ENCODE results near the gene CXCL3. TPM values are rescaled to one million over a fixed set of nuclear protein-coding genes. Genes with fewer than 3 reads are reported as not detected.

Gene CXCL3
- total RNA-seq, 2 donors from 2014 or later = 1.6 TPM; not detected in 1

DNA sequence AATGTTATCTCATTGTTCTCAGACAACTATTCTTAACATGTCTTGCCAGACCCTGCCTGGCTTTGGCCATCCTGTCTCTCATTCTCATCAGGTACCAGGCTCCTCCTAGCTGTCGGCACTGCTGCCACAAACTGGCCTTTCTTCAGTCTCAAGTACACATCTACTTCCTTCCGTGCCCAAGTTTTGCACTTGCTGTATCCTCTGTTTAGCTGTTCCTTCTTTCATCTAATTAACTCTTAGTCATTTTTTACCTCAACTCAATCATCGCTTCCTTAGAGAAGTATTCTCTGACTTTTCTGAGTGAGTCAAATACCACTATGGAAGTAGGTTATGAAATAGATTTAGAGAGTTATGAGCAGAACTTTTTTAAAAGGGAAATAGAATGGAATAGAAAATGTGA is 19.7 kb downstream of the CXCL3 start:
- H3K27ac ChIP-seq = no peak overlapping the region
- intact Hi-C loops (cut with DNase I) = no loop called here
- DNase-seq = no peak

GRCh38 chr4:74018116-74018515 is 20.4 kb downstream of the CXCL3 start:
- H3K4me3 ChIP-seq = no peak overlapping the region
- TF ChIP-seq CTCF (IDR thresholded peaks at IDR 0.05) (no peak), POLR2A (IDR thresholded peaks at IDR 0.05) (no peak)
- no peak for ATAC-seq
- H3K4me1 ChIP-seq = no peaks in the 10 kb centered on the region
- DNase-seq = no peak
- H3K27me3 ChIP-seq = no peaks in the 10 kb centered on the region
- H3K36me3 ChIP-seq (replicated peaks in 1 of 2; ENCODE audit: insufficient read depth in 1 of 2, low read depth in 2 of 2) = no peaks in the 10 kb centered on the region
- no peaks in the 10 kb centered on the region for H3K9me3 ChIP-seq
- H3K27ac ChIP-seq = no peak overlapping the region
- intact Hi-C loops (cut with DNase I) = no loop called here

More for the DNA sequence above, 19.7 kb downstream of the CXCL3 start:
- no peaks in the 10 kb centered on the region for H3K9me3 ChIP-seq
- no peaks in the 10 kb centered on the region for H3K4me1 ChIP-seq
- TF ChIP-seq POLR2A (IDR thresholded peaks at IDR 0.05) (no peak), CTCF (IDR thresholded peaks at IDR 0.05) (no peak)
- H3K36me3 ChIP-seq (replicated peaks in 1 of 2; ENCODE audit: insufficient read depth in 1 of 2, low read depth in 2 of 2) = no peaks in the 10 kb centered on the region
- H3K4me3 ChIP-seq = no peak overlapping the region
- 63 to 71% methylated on average over 3 of the region's 3 CpGs for WGBS, 2 donors
- no peak for ATAC-seq
- H3K27me3 ChIP-seq = no peaks in the 10 kb centered on the region

- no peak for ATAC-seq
- WGBS, 2 donors = 60 to 79% methylated on average over 1 of the region's 1 CpG
Measured at GRCh38 chr4:74016068-74016467, 22.4 kb downstream of the CXCL3 start.

GRCh38 chr4:74015126-74015780 is 23.2 kb downstream of the CXCL3 start:
- DNase-seq (no peak), ATAC-seq (no peak)
- Histone ChIP-seq H3K27ac (no peak overlapping the region), H3K4me1 (no peaks in the 10 kb centered on the region), H3K4me3 (no peak overlapping the region), H3K27me3 (no peaks in the 10 kb centered on the region), H3K36me3 (replicated peaks in 1 of 2; ENCODE audit: insufficient read depth in 1 of 2, low read depth in 2 of 2) (no peaks in the 10 kb centered on the region), H3K9me3 (no peaks in the 10 kb centered on the region)
- WGBS, 2 donors = 76 to 85% methylated on average over 3 of the region's 3 CpGs
- intact Hi-C loops (cut with DNase I) = no loop called here
- TF ChIP-seq POLR2A (IDR thresholded peaks at IDR 0.05) = no peak
- no peak for TF ChIP-seq CTCF (IDR thresholded peaks at IDR 0.05)

More at GRCh38 chr4:74016068-74016467, 22.4 kb downstream of the CXCL3 start:
- H3K9me3 ChIP-seq = no peaks in the 10 kb centered on the region
- no peak overlapping the region for H3K27ac ChIP-seq
- no peak for DNase-seq
- intact Hi-C loops (cut with DNase I) = no loop called here
- no peak overlapping the region for H3K4me3 ChIP-seq
- no peaks in the 10 kb centered on the region for H3K4me1 ChIP-seq
- TF ChIP-seq CTCF (IDR thresholded peaks at IDR 0.05) (no peak), POLR2A (IDR thresholded peaks at IDR 0.05) (no peak)
- H3K36me3 ChIP-seq (replicated peaks in 1 of 2; ENCODE audit: insufficient read depth in 1 of 2, low read depth in 2 of 2) = no peaks in the 10 kb centered on the region
- H3K27me3 ChIP-seq = no peaks in the 10 kb centered on the region

DNA sequence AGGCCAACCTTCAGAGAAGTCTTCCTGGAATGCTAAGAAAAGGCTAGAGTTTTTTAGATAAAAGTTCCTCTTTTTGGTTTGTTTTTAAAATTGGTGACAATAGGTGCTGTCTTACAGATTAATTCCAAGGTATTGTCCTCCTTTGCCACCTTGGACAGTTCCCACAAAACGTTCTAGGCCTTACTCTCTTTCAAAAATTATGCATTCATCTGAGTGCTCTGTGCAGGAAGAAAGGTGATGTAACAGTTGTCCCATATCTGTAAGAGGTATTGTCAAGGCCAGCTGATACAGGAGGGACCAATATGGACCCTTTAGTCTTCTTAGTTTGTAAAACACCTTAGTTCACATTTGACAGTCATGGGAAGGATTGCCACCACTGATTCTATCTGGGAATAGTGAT is 24.2 kb downstream of the CXCL3 start:
- Histone ChIP-seq H3K9me3 (no peaks in the 10 kb centered on the region), H3K4me3 (no peak overlapping the region), H3K4me1 (no peaks in the 10 kb centered on the region), H3K36me3 (replicated peaks in 1 of 2; ENCODE audit: insufficient read depth in 1 of 2, low read depth in 2 of 2) (no peaks in the 10 kb centered on the region), H3K27ac (no peak overlapping the region), H3K27me3 (no peaks in the 10 kb centered on the region)
- 14 to 23% methylated on average over 1 of the region's 1 CpG for WGBS, 2 donors
- no peak for ATAC-seq
- intact Hi-C loops (cut with DNase I) = no loop called here
- DNase-seq = no peak
- TF ChIP-seq POLR2A (IDR thresholded peaks at IDR 0.05) (no peak), CTCF (IDR thresholded peaks at IDR 0.05) (no peak)
